GM03348 (cell line): ENCODE measurements around the gene PPP2CA.
A peak's percentile ranks its signal among the peaks of the same experiment; 100 is the strongest.
"Not testable (repeated sequence)": the region's sequence is repeated elsewhere in the genome, so short reads cannot be mapped to it uniquely, and the experiment has no call there.

Experiments used
- DNase-seq: peaks from one replicate; pipeline ENCODE4 v3.0.0; 2012; ENCODE audit warnings: low spot score

PPP2CA gene

GRCh38 chr5:134225780-134226440 is at the start of gene PPP2CA:
TSS of gene PPP2CA (minus strand) at chr5:134226073. CDS start at chr5:134225861, 212 bp downstream.
- peak; percentile 98 for DNase-seq

DNA sequence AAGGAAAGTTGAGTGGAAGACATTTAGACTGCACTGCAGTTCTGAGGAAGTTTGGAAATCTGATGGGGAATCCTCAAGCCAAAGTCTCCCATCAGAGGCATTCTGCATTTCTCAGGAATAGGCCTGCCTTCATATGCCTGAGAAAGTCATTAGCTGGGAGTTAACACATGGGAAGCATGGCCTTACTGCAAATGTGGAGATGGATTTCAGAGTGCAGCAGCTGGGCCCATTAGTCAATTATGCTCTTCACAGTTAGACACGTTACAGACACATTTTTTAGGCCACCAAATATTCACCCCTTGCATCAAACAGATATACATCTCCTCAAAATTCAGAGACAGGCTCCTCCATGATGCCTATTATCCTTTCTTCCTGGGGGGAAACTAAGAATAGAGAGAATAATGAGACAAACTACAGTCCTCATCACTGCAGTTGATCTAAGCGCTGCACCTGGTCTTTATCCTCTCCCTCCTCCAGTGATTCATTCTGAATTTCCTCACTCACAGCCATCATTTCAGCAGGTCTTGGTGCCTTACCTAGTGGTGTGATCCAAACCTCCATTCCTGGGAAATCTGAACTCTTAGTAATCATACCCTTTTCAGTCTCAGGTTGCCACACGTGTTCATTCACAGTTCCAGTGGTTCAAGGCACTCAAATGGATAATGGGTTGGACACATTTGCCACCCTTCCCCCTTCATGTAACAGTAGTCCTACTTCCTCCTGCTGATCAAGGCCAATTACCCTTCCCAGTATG is 47.9 kb upstream of the PPP2CA start:
- DNase-seq = no peak

- no peak for DNase-seq
Measured at GRCh38 chr5:134271059-134271458, 45.2 kb upstream of the PPP2CA start.

GRCh38 chr5:134268919-134269318 is 43.0 kb upstream of the PPP2CA start:
- DNase-seq = no peak

GRCh38 chr5:134268019-134268601 is 42.2 kb upstream of the PPP2CA start:
- no peak for DNase-seq

DNA sequence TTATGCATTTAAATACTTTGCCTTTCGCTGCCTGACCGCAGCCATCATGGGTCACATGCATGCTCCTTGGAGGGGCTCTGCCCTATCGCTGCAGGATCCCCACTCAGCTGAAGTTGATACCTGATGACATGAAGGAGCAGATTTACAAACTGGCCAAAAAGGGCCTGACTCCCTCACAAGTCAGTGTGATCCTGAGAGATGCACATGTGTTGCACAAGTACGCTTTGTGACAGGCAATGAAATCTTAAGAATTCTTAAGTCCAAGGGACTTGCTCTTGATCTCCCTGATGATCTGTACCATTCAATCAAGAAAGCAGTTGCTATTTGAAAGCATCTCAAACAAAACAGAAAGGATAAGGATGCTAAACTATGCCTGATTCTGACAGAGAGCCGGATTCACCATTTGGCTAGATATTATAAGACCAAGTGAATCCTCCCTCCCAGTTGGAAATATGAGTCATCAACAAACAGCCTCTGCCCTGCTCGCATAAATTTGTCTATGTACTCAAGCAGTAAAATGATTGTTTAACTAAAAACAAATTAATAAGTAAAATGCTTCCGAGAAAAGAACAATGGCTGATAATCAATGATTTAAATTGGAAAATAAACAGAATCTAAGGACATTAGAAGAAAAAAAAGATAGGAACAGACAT is 41.6 kb upstream of the PPP2CA start:
- peak; percentile 51 for DNase-seq

GRCh38 chr5:134263801-134264200 is 37.9 kb upstream of the PPP2CA start:
- no peak for DNase-seq

- DNase-seq = not testable (repeated sequence)
Measured at GRCh38 chr5:134262629-134263028, 36.8 kb upstream of the PPP2CA start.

DNA sequence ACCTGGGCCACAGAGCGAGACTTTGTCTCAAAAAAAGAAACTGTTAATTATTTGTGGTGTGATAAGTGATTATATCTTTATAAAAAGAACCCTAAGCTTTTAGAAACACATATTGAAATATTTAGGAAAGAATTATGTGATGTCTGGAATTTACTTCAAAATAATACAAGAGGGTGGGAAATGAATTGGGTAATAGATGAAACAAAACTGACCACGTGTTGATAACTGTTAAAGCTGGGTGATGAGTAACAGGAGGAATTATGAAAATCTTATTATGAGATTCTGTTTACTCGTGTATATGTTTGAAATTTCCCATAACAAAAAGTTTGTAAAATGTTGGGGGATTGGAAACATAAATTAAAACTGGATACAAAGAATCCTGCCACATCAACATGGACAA is 33.0 kb upstream of the PPP2CA start:
- DNase-seq = no peak

- DNase-seq = no peak
Measured at GRCh38 chr5:134257176-134257575, 31.3 kb upstream of the PPP2CA start.

DNA sequence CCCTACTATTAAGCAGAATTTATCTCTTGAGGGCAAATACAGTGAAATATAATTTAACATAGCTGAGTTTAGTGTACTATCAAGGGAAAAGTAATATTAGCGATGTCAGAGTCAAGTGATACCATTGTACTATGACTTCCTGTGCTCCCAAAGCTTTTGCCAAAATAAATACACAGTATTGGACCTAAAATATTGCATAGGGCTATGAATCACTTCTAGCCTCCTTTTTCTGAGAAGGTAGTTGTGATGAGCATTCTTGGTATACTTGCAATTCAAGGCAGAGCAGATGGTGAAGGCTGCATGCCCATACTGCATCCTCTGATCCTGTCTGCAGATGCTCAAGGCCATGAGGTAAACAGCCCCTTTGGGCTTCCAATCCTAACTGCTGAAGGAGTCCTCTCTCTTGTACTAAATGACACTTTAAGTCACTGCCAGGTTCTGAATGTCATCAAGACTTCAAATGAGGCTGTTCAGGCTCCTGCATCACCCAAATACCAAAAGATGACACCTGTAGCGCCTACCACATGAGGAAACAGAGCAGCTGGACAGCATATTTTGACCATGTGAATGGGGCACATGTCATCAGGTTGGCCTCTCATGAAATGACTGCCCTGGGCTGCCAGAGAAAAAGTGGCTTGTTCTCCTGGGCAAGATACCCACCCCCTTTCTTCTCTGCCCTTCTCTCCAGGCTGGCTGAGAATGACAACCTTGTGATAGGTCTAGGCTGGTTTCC is 29.7 kb upstream of the PPP2CA start:
- no peak for DNase-seq

DNA sequence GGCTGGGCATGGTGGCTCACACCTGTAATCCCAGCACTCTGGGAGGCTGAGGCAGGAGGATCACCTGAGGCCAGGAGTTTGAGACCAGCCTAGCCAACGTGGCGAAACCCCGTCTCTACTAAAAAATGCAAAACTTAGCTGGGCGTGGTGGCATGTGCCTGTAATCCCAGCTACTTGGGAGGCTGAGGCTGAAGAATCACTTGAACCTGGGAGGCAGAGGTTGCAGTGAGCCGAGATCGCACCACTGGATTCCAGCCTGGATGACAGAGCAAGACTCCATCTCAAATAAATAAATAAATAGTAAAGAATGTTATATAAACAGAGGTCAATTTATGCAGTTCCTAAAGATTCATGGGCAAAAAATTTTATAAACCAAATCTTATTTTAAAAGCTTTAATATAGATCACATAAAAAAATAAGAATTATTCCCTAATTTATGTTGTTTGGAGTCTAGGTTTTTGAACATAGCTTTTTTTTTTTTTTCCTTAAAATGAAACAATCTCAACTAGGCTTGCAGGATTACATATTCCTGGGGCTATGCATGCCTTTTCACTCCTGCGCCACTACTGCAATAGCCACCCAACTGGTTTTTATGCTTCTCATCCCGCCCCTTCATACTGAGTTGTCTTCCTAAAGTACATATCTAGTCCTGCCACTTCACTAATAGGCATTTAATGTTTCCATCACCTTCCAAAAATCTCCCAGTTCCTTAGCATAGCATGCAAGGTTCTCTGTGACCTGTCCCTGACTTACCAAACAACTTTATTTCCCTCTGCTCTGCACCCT is 27.7 kb upstream of the PPP2CA start:
- not testable (repeated sequence) for DNase-seq

DNA sequence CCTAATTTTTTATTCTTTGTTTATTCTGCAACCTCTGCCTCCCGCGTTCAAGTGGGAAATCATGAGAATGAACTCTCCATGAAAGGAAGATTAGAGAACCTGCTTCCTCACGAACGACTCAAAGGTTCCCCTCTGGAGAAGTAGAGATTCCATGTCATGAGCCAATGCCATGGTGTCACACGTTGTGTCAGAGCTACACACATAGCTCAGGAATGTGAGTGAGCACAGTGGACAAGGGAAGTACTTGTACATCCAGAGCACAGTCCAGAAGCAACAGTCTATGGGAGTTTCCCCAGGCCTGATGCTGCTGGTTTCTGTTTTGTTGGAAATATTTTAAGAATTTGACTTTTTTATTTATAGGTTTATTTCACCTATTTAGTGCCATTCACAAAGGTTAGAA is 26.8 kb upstream of the PPP2CA start:
- DNase-seq = peak; percentile 73

DNA sequence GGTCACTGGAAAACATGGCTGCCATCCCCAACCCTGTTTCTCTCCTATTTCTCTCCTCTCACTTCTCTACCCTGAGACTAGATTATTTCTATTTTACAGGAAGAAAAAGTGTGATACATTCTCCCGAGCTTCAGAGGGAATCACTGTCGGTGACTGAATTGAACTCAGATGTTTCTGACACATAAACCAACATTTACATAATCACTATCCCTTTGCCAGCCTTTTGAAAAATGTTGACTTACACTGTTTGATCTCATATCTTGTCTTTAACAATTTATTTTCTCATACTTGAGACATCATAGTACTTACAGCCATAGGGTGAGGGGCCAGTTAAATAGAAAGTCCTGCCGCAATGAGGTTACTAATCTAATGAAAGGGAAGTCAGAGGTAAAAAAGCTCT is 25.1 kb upstream of the PPP2CA start:
- DNase-seq = no peak

DNA sequence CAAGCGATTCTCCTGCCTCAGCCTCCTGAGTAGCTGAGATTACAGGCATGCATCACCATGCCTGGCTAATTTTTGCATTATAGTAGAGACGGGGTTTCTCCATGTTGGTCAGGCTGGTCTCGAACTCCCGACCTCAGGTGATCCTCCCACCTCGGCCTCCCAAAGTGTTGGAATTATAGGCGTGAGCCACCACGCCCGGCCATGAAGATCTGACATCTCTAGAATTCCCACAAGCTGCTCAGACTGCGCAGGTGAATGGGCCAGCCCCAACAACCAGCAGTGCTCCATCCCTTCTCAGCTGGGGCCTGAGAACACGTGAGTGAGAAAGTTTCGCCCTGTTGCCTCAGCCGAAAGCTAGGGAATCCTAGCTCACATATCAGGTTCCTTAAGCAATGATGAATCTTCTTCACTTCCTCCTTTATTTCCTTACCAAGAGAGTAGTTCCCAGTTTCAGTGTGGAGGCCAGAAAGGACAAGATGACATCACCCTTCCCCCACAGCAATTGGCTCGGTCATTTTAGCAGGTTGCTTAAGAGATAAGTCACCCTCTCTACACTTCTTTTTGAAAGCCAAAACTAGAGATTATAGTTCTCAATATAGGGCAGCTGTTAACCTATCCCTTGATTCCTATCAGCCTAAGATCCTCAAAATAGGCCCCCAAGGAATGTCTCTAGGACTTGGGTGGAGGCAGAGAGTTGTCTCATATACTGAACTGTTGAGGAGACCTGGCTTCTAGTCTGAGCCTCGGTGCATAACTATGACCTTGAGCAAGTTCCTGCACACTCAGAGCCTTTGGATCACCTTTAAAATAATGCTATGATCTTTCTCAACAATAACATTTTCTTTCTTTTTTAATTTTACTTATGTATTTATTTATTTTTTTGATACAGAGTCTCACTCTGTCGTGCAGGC is 23.9 kb upstream of the PPP2CA start:
- DNase-seq = no peak

DNA sequence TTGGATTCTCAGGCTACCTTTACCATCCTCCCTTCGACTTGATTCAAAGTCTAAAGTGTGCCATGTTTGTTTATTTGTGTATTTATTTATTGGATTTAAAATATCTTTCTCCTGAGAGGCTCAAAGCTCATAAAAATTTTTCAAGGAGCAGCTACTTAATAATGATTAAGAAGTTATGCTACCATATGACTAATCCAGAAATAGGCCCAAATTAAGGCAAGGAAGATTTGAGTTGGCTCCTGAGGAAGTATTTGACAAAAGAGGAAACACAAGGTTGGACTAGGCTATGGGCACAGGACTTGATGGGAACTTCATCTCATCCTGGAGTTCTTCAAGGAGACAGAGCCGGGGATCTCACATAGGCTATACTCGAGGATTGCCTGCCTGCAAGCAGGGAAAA is 22.4 kb upstream of the PPP2CA start:
- DNase-seq = no peak

GRCh38 chr5:134247428-134248224 is 21.8 kb upstream of the PPP2CA start:
- DNase-seq = peak; percentile 76

GRCh38 chr5:134246771-134247427 is 21.0 kb upstream of the PPP2CA start:
- no peak for DNase-seq

DNA sequence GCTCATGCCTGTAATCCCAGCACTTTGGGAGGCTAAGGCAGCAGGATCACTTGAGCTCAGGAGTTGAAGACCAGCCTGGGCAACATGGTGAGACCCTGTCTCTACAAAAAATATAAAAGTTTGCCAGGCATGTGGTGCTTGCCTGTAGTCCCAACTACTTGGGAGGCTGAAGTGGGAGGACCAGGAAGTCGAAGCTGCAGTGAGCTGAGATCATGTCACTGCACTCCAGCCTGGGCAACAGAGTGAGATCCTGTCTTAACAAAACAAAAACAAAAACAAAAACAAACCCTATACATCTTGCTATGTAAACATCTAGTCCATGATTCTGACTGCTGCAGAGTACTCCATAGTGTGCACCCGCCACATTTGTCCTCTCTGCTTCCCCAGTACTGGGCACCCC is 19.8 kb upstream of the PPP2CA start:
- no peak for DNase-seq
